Amygdala (tissue), 56 donors: ENCODE results near the gene PLCH1.
"Not testable (repeated sequence)": the region's sequence is repeated elsewhere in the genome, so short reads cannot be mapped to it uniquely, and the experiment has no call there.

Source experiments
- DNase-seq, 56 donors: peaks; one replicate each; lab custom pipeline; 2025; lab: John Stamatoyannopoulos, UW

PLCH1 gene

DNA sequence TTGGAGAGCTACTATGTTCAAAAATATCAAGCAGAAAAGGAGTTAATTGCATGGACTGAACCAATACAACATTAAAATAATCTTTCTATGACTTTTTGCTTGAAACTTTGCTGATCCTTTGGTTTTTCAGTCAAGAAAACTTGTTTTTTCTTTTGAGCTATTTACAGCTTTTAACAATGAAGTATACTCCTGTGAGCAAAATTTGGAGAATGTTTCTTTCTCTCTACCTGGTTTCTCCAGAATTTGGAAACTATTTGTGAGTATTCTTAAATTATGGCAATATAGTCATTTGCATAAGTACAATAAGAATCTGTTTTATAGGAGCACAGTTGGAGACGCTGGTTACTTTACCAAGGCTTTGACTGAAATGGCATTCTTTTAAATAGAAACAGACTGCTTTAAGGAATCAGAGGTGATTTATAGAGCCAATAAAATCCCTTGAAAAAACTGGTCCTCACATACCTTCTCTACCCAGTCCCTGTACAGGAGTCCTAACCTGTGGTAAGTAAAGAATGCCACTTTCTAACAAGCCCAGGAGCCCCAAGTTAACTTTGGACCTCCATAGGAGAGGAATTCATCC, 127.4 kb downstream of the PLCH1 start:
- no peak for DNase-seq

DNA sequence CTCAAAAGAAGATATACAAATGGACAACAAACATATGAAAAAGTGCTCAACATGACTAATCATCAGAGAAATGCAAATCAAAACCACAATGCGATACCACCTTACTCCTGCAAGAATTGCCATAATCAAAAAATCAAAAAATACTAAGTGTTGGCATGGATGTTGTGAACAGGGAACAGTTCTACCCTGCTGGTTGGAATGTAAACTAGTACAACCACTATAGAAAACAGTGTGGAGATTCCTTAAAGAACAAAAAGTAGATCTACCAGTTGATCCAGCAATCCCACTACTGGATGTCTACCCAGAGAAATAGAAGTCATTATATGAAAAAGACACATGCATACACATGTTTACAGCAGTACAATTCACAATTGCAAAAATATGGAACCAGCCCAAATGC, 129.7 kb downstream of the PLCH1 start:
- DNase-seq = not testable (repeated sequence)

DNA sequence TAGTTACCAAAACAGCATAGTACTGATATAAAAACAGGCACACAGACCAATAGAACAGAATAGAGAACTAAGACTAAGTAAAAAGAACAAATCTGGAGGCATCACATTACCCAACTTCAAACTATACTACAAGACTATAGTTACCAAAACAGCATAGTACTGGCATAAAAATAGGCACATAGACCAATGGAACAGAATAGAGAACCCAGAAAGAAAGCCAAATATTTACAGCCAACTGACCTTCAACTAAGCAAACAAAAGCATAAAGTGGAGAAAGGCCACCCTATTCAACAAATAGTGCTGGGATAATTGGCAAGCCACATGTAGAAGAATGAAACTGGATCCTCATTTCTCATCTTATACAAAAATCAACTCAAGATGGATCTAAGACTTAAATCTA, 130.5 kb downstream of the PLCH1 start:
- DNase-seq = not testable (repeated sequence)

DNA sequence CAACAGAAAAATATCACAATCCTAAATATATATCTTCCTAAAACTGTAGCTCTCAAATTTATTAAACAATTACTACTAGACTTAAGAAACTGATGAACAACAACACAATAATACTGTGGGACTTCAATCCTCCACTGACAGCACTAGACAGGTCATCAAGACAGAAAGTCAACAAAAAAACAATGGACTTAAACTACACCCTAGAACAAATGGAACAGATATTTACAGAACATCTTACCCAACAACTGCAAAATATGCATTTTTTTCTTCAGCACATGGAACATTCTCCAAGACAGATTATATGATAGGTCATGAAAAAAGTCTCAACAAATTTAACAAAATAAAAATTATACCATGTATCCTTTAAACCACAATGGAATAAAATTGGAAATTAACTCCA, 133.4 kb downstream of the PLCH1 start:
- no peak for DNase-seq

DNA sequence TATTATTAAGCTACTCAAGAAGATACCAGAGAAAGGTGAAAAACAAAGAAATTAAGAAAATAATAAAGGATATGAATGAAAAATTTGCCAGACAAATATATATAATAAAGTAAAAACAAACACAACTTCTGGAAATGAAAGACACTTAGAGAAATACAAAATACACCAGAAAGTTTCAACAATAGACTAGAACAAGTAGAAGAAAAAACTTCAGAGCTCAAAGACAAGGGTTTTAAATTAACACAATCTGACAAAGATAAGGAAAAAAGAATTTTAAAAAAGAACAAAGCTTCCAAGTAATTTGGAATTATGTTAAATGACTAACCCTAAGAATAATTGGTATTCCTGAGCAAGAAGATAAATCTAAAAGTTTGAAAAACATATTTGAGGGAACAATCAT, 135.3 kb downstream of the PLCH1 start:
- DNase-seq = no peak

DNA sequence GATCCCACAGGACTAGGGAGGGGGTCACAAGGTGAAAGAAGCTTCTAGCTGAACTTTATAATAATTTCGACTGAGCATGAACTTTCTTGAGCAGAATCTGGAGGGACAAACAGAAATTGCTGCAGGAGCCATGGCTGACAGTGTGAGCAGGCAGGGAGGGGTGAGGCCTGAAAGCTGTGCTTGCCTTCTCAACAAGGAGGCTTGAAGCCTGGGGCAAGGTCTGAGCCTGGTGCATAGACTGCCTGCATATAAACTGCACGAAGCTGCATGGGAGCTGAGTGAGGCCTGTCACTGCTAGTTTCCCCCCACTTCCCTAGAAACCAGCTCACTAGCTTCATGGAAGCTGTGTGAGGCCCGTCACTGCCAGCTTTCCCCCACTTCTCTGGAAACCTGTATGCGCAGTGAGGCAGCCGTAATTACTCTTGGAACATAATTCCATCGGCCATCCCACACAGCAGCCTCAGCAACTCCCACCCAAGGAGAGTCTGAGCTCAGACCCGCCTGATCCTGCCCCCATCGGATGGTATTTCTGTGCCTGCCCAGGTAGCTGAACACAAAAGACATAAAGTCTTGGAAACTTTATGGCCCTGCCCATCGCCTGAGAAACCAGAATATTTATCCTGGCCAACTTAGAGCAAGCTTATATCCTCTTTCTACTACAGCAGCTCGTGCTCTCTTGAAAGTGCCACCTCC, 136.5 kb downstream of the PLCH1 start:
- no peak for DNase-seq

DNA sequence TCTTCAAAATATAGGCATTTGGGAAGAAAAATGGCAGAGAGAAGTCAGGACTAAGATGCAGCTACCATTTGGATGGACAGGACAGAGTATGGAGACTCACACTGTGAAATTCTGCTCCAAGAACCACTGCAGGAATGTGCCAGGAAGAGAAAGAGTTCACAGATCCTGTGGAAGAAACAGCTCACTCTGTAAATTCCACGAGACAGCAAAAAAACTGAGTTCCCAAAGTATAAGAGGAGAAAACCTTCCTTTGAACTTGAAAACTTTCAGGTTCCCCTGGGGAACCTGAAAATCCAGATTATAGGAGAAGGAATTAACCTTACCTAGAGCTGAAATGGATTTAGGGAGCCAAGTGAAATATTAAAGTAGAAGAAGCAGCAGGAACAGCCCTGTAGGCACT, 137.1 kb downstream of the PLCH1 start:
- no peak for DNase-seq

DNA sequence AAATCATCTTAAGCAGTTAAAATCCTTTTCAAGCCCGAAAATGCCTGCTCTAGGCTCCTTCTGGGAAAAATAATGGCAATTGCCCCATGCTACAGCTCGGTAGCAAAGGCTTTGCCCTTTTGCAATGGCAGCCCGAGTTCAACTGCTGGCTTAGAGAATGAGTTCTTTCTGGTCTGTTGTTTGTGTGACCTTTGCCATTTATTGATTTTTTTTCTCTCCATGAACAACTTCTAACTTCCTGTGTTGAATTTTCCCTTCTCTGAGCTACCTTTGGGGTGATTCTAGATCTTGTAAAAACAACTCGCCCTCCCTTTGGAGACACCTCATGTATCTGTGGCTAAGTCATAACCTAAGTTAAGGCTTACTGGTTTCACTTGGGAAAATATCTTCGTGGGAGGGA, 139.3 kb downstream of the PLCH1 start:
- no peak for DNase-seq

DNA sequence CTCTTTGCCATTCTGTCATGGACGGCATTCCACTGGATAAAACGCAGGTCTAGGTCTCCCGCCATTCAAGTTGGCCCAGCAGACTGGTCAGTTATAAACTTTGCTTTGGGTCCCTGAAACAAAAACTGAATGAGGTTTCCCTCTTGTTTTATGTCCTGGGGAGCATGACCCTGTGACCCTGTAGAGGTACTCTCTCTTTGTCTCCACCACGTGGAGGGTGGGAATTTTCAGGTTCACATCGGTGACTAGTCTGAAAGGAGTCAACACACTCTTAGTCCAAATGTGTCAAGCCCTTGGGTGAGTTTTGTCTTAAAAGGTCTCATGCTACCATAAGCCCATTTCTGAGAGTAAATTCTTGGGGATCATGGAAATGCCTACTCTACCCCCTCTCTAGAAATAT, 139.9 kb downstream of the PLCH1 start:
- no peak for DNase-seq

DNA sequence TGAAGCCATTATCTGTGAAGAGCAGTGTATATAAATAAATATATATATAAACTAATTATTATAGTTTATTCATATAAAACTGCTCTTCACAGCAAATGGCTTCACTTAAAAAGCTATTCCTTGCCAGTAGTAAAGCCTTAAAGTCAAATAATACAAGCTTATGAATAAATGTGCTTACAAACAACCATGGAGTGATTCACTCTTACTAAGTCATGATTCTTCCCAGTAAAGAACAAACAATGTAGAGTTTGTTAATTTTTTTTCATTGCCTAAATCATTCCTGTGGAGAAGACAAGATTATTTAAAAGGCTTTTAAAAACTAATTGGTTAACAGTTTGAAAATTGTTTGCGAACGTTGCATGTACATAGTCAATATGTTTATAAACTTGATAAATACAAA, 140.7 kb downstream of the PLCH1 start:
- DNase-seq = no peak

DNA sequence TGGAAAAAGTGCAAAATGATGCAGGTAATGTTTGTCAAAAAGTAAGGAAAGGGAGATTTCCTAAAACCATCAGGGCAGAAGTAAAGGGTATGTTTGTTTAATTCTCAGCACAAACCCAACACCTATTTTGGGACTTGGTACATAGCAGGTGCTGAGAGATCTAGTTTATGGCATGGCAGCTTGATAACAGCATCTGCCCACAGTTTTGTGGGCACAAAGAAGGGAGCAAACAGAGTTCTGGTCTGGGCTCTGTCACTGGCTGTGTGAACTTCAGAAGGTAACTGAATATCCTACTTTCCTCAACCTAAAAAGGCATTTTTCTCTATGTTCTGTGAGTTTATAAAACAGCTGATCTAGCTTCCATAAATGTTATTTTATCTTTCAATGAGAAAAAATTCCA, 141.6 kb downstream of the PLCH1 start:
- DNase-seq = no peak

DNA sequence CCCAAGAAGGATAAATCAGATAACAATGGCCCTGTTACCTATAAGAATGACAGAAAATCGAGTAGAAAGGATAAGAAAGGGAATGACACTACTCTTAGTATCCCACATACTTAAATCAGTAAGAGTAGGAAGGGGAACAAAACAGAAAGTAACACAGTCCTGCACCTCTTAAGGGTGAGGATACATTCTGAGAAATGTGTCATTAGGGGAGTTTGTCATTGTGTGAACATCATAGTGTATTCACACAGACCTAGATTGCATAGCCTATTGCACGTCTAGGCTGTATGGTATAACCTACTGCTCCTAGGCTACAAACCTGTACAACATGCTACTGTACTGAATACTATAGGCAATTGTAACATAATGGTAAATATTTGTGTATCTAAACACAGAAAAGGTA, 142.6 kb downstream of the PLCH1 start:
- no peak for DNase-seq

DNA sequence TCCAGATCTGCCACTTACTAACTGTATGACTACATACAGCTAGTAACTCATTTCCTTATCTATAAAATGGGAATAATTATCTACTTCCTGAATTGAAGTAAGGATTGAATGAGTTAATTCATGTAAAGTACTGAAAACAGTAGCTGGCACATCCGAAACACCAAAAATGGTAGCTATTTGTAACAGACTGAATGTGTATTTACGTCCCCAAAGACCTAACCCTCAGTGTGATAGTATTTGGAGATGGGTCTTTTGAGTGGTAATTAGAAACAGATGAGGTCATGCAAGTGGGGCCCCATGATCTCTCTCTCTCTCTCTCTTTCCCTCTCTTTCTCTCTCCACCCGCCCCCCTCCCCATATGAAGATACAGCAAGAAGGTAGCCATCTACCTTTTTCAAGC, 146.2 kb downstream of the PLCH1 start:
- DNase-seq = no peak

DNA sequence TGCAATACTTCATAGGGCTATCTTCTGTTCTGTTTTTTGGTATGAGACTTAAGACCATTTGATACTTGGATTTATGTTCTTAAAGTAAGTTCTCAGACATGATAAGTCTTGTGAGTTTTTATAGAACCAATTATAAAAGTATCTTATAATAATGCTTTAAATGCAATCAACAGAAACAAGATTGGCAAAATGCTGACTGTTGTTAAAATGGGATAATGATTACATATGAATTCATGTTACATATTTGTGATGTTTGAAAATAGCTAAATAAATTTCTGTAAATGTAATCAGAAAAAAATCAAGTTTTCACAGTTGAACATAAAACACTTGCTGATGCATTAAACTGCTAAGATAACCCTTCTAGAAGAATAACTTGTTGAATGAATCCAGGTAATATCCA, 148.3 kb downstream of the PLCH1 start:
- no peak for DNase-seq

DNA sequence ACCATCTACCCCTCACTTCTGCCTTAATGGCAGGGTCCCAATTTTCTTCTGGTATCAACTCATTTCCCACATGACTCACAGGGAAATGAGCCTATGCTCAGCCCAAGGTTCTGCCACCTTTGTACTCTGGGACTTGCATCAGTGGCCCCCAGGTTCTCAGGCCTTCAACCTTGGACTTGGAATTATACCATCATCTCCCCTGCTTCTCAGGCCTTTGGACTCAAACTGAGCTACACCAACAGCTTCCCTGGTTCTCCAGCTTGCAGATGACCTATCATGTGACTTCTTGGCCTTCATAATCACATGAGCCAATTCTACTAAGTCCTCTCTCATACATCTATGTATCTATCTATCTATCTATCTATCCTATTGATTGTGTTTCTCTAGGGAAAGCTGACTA, 149.5 kb downstream of the PLCH1 start:
- DNase-seq = no peak

DNA sequence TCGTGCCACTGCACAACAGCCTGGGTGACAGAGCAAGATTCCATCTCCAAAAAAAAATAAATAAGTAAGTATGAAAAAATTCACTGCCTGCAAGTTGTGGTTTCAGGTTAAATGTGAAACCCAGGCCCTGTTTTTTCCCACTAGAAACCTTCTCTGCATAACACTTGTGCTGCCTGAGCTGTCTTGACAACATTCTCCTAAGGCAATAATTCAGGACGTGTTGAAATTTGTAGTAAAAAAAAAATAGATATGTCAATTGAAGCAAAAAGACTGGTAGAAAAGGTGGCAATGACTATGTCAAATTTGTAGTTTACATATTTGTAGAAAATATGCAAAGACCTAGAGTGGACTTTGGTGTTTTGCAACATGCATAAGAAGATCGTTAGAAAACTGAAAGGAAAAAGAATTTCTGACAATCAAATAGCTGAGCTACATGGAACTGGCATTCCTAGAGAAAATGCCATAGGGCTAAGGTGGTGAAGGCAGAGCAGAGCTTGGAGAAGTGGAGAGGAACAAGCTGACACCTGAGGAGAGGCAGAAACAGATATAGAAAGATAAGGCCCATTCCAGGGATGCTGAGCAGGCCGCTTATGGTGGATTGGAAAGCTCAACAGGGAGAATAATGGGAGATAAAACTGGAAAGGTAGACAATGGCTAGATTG, 150.2 kb downstream of the PLCH1 start:
- no peak for DNase-seq

DNA sequence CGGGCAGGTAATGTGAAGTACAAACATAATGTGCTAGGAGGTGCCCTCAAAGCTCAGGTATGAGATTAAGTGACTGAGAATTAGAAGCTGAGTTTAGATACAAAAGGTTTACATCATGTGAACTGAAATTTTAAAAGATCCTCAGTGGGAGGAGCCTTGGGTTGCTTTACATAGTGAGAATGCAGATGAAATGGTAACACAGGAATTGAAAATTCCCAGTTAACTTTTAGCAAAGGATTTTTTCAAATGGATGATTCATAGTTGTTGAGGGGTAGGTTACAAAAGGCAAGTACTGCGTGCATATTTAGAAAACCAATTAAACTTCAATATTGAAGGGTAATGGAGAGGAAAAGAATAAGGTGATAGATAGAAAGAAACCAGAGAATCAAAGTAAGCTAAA, 157.3 kb downstream of the PLCH1 start:
- DNase-seq = no peak

DNA sequence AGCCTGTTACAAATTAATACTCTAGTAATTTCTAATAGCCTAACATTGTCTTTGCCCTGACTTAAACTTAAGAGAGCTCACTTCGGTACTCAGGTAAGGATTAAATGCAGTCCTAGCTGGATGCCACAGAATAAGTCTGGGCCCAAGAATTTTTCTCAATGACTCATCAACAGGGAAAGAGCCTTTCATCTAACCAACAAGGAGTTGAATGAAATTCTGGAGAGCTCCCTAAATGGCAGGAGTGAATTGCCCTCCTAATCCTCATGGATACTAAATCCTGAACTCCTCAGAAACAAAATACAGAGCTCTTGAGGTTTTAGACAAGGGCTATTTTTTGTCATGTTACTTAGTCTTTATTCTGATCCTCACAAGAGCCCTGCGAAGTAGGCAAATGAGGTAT, 159.5 kb downstream of the PLCH1 start:
- DNase-seq = no peak

DNA sequence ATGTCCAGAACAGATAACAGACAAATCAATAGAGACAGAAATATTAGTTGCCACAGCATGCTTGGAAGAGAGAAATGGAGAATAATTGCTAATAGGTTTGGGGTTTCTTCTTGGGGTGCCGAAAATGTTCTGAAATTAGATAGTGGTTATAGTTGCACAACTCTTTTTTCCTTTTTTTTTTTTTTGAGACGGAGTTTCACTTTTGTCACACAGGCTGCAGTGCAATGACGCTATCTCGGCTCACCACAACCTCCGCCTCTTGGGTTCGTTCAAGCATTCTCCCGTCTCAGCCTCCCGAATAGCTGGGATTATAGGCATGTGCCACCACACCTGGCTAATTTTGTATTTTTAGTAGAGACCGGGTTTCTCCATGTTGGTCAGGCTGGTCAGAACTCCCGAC, 163.3 kb downstream of the PLCH1 start:
- no peak for DNase-seq

DNA sequence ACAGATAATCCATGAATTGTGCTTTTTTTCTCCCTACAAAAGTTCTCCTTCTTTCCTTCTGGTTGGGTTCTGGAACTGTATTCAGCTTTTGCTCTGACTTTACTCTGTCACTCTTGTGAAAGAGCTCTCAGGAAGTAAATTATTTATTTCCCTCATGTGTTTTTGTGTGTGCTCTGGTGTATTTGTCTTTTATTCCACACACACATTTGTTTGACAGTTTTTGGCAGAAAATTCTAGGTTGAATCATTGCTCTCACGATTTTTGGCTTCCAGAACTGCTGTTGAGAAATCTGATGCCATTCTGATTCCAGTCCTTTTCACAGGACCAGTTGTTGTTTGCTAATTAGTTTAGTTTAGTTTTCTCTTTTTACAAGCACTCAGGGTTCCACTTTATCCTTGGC, 172.8 kb downstream of the PLCH1 start:
- no peak for DNase-seq

DNA sequence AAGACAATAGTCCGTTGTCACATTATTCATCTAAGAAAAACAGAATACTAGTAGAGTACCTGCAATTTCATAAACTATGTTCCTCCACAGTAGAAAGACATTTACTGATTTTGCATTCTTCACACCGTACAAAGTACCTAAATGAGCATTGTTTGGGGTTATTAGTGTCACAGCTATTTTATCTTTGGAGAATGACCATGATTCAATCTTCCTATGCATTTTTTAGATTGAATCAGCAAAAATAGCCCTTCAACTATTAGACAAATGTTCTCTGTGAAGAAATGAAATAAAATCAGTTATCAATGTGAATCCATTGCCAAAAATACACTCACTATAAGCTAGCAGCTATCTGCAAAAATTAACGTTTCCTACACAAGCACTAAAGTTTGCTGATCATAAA, 176.6 kb downstream of the PLCH1 start:
- DNase-seq = no peak

DNA sequence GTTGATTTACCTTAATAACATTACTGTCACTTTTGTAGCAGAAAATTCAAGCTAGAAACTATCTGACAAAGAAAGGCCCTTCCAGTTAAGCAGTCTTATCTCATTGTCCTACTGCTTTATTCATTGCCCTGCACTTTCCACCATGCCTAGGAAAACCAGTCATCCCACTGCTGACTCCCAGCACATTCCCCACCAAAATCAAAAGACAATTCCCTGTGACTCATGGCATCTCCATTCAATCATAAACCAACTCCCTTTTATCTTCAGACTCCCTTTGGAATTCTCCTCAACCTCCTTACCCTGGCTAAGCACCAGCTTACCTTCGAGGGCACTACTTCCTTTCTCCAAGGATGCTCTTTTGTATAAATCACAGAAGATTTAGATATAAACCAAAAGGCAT, 184.3 kb downstream of the PLCH1 start:
- DNase-seq = no peak
